Neural progenitor cell (in vitro differentiated cells): ENCODE measurements around the gene MYH7. TPM values are rescaled to one million over a fixed set of nuclear protein-coding genes. Genes with fewer than 3 reads are reported as not detected.
A peak's percentile ranks its signal among the peaks of the same experiment; 100 is the strongest.

Source experiments
- DNase-seq: peaks from one replicate; pipeline ENCODE4 v3.0.0-alpha.2; 2016; ENCODE audit warnings: low spot score
- H2AFZ ChIP-seq: fragments of 200-600 bp; sonication (generic); replicated peaks from 2 replicates; pipeline ENCODE4 v1.6.1; 2016; ENCODE audit warnings: antibody characterized with exemption
- H3F3A ChIP-seq: fragments of 200-600 bp; sonication (generic); 2 replicates; pipeline ENCODE4 v1.6.1; 2016; ENCODE audit warnings: antibody characterized with exemption, low read depth
- H3K27ac ChIP-seq: fragments of 200-600 bp; sonication (generic); 2 replicates; pipeline ENCODE4 v1.5.1; 2016; ENCODE audit warnings: mild to moderate bottlenecking
- H3K27me3 ChIP-seq: fragments of 200-600 bp; sonication (generic); 2 replicates; pipeline ENCODE4 v1.6.1; 2016; ENCODE audit warnings: mild to moderate bottlenecking, moderate library complexity
- H3K36me3 ChIP-seq: fragments of 200-600 bp; sonication (generic); 2 replicates; pipeline ENCODE4 v1.5.1; 2016
- H3K4me1 ChIP-seq: fragments of 200-600 bp; sonication (generic); 2 replicates; pipeline ENCODE4 v1.6.1; 2016; ENCODE audit warnings: mixed run types
- H3K4me2 ChIP-seq: fragments of 200-600 bp; sonication (generic); 2 replicates; pipeline ENCODE4 v1.6.1; 2016
- H3K4me3 ChIP-seq: fragments of 200-600 bp; sonication (generic); 2 replicates; pipeline ENCODE4 v1.5.1; 2016
- H3K79me2 ChIP-seq: fragments of 200-600 bp; sonication (generic); 2 replicates; pipeline ENCODE4 v1.6.1; 2016; ENCODE audit warnings: low read depth
- H3K9ac ChIP-seq: fragments of 200-600 bp; sonication (generic); 2 replicates; pipeline ENCODE4 v1.6.1; 2016
- H3K9me3 ChIP-seq: fragments of 200-600 bp; sonication (generic); 2 replicates; pipeline ENCODE4 v1.5.1; 2016; ENCODE audit warnings: low read depth
- H4K20me1 ChIP-seq: fragments of 200-600 bp; sonication (generic); 2 replicates; pipeline ENCODE4 v1.6.1; 2016; ENCODE audit warnings: low read depth
- H3K27ac Mint-ChIP-seq: 3 replicates; pipeline ENCODE4 v1.8.0; 2021; ENCODE audit warnings: mixed read lengths
- H3K27me3 Mint-ChIP-seq: 2 replicates; pipeline ENCODE4 v1.8.0; 2022; ENCODE audit warnings: low read depth, mild to moderate bottlenecking, inconsistent platforms, moderate library complexity, mixed read lengths; ENCODE audit not compliant: insufficient read depth
- H3K36me3 Mint-ChIP-seq: 3 replicates; pipeline ENCODE4 v1.8.0; 2021; ENCODE audit warnings: mixed read lengths
- H3K4me1 Mint-ChIP-seq: 3 replicates; pipeline ENCODE4 v1.8.0; 2021; ENCODE audit warnings: mixed read lengths
- H3K4me3 Mint-ChIP-seq: 3 replicates; pipeline ENCODE4 v1.8.0; 2021; ENCODE audit warnings: mild to moderate bottlenecking, moderate library complexity, mixed read lengths
- H3K9me3 Mint-ChIP-seq: 3 replicates; pipeline ENCODE4 v1.8.0; 2020; ENCODE audit warnings: mixed read lengths
- EZH2 ChIP-seq: fragments of 200-600 bp; sonication (generic); IDR thresholded peaks from 2 replicates; pipeline ENCODE4 v1.6.1; 2017; ENCODE audit warnings: antibody characterized with exemption, mild to moderate bottlenecking, moderate library complexity
- EZH2phosphoT487 ChIP-seq: fragments of 200-600 bp; sonication (generic); IDR thresholded peaks from 2 replicates; pipeline ENCODE4 v1.6.1; 2017; ENCODE audit warnings: antibody characterized with exemption
- total RNA-seq: library from RNA; depleted of rRNA; stranded (reverse); fragments of >200 nt; gene quantifications from 2 replicates; pipeline ENCODE4 v1.2.3, GENCODE V29; 2015; ENCODE audit warnings: low replicate concordance
- TF ChIP-seq, protein P1 (sequence below): fragments of 200-600 bp; sonication (generic); IDR thresholded peaks from 2 replicates; pipeline ENCODE4 v1.5.1; 2017; ENCODE audit warnings: antibody characterized with exemption, mild to moderate bottlenecking

Gene MYH7
- total RNA-seq, 1 donor from 2014 or later: not detected

DNA sequence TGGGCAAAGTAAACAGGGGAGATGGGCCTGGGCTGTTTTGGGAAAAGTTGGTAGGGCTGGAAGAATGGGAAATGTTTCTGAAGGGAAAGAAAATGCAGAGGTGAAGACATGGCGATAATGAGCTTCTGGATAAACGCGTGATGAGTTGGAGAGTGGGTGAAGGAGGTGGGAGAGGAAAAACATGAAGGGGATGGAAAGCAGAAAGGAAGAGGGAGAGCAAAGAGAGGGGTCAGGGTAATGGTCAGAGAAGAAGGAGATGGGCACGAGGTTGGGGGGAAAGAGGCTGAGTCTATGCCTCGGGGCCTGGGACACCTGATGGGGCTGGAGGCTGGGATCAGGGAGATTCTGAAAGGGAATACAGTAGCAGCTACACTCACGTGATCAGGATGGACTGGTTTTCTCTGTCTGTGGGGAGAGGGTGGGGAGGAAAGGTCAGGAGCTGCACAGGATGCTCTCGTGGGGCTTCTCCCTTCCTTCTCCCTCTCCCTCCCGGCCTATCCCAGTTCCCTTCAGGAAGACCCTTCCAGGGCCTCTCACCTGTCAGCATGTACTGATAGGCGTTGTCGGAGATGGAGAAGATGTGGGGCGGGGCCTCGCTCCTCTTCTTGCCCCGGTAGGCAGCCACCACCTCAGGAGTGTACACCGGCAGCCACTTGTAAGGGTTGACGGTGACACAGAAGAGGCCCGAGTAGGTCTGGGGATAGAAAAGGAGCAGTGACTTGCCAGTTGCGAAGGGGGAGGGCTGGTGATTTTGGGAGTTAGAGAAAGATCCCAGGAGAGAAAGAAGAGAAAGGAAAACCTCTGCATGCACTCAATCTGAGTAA is 3.1 kb downstream of the MYH7 start:
- Histone ChIP-seq H3K36me3 (no peaks in the 10 kb centered on the region), H3F3A (peaks cover 14% of the 10 kb centered on the region), H3K4me2 (no peak overlapping the region), H3K4me3 (no peak overlapping the region), H3K4me1 (peaks cover 35% of the 10 kb centered on the region), H3K9ac (no peak overlapping the region), H3K27ac (no peak overlapping the region), H3K79me2 (no peaks in the 10 kb centered on the region), H2AFZ (no peak overlapping the region), H3K27me3 (no peaks in the 10 kb centered on the region), H3K9me3 (no peaks in the 10 kb centered on the region), H4K20me1 (no peaks in the 10 kb centered on the region)
- Mint-ChIP-seq H3K36me3 (peaks cover 2% of the 10 kb centered on the region), H3K4me3 (no peak overlapping the region), H3K9me3 (peaks cover 8% of the 10 kb centered on the region), H3K27ac (peak overlapping the region; percentile 86), H3K4me1 (peaks cover 60% of the 10 kb centered on the region), H3K27me3 (peaks cover 7% of the 10 kb centered on the region)
- TF ChIP-seq, protein P1, sequence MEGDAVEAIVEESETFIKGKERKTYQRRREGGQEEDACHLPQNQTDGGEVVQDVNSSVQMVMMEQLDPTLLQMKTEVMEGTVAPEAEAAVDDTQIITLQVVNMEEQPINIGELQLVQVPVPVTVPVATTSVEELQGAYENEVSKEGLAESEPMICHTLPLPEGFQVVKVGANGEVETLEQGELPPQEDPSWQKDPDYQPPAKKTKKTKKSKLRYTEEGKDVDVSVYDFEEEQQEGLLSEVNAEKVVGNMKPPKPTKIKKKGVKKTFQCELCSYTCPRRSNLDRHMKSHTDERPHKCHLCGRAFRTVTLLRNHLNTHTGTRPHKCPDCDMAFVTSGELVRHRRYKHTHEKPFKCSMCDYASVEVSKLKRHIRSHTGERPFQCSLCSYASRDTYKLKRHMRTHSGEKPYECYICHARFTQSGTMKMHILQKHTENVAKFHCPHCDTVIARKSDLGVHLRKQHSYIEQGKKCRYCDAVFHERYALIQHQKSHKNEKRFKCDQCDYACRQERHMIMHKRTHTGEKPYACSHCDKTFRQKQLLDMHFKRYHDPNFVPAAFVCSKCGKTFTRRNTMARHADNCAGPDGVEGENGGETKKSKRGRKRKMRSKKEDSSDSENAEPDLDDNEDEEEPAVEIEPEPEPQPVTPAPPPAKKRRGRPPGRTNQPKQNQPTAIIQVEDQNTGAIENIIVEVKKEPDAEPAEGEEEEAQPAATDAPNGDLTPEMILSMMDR: no peak
- TF ChIP-seq EZH2phosphoT487: no peak
- no peak for TF ChIP-seq EZH2
- DNase-seq: no peak

GRCh38 chr14:23431486-23431885 is 4.0 kb downstream of the MYH7 start:
- H3K4me1 ChIP-seq: peaks cover 27% of the 10 kb centered on the region

DNA sequence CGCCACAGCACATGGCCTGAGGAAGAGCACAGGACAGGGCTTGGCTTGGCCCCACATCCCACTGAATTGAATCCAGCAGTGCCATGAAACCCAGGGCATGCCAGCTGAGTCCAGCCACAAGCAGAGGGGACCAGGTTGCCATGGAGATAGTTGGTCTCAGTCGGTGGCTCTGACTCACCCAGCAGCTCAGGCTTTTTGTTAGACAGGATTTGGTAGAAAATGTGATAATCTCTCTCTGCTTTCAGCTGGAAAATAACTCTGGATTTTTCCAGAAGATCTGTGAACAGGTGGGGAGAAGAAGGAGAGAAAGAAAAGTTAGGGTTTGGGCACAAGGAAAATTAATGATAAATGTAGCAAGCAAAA is 4.8 kb downstream of the MYH7 start:
- Histone ChIP-seq H3K4me3 (no peak overlapping the region), H3K36me3 (no peaks in the 10 kb centered on the region), H3K79me2 (no peaks in the 10 kb centered on the region), H3K27ac (no peak overlapping the region), H3K27me3 (no peaks in the 10 kb centered on the region), H4K20me1 (no peaks in the 10 kb centered on the region), H2AFZ (peak overlapping the region; percentile 12), H3K9ac (no peak overlapping the region), H3K4me2 (peak overlapping the region; percentile 35), H3K4me1 (peaks cover 19% of the 10 kb centered on the region), H3F3A (no peaks in the 10 kb centered on the region), H3K9me3 (no peaks in the 10 kb centered on the region)
- peak; percentile 74 for DNase-seq
- H3K4me1 Mint-ChIP-seq: peaks cover 44% of the 10 kb centered on the region
- peak overlapping the region; percentile 97 for H3K27ac Mint-ChIP-seq
- peaks cover 2% of the 10 kb centered on the region for H3K36me3 Mint-ChIP-seq
- H3K27me3 Mint-ChIP-seq: peaks cover 7% of the 10 kb centered on the region
- peaks cover 8% of the 10 kb centered on the region for H3K9me3 Mint-ChIP-seq
- no peak for TF ChIP-seq EZH2
- TF ChIP-seq, protein P1: no peak
- TF ChIP-seq EZH2phosphoT487: no peak
- H3K4me3 Mint-ChIP-seq: peak overlapping the region; percentile 25

More at GRCh38 chr14:23431486-23431885, 4.0 kb downstream of the MYH7 start:
- Histone ChIP-seq H2AFZ (no peak overlapping the region), H3K4me3 (no peak overlapping the region), H3K27ac (no peak overlapping the region), H3K4me2 (no peak overlapping the region), H3F3A (peaks cover 7% of the 10 kb centered on the region), H3K9ac (no peak overlapping the region), H3K36me3 (no peaks in the 10 kb centered on the region), H3K9me3 (no peaks in the 10 kb centered on the region), H3K27me3 (no peaks in the 10 kb centered on the region), H4K20me1 (no peaks in the 10 kb centered on the region), H3K79me2 (no peaks in the 10 kb centered on the region)
- peaks cover 51% of the 10 kb centered on the region for H3K4me1 Mint-ChIP-seq
- no peak overlapping the region for H3K4me3 Mint-ChIP-seq
- H3K9me3 Mint-ChIP-seq: peaks cover 8% of the 10 kb centered on the region
- peaks cover 7% of the 10 kb centered on the region for H3K27me3 Mint-ChIP-seq
- TF ChIP-seq EZH2phosphoT487: no peak
- no peak for TF ChIP-seq EZH2
- TF ChIP-seq, protein P1: no peak
- peak overlapping the region; percentile 97 for H3K27ac Mint-ChIP-seq
- DNase-seq: no peak
- H3K36me3 Mint-ChIP-seq: peaks cover 2% of the 10 kb centered on the region
